GM21360 (cell line): ENCODE data around the gene TBL1X.

Experiments used
- ATAC-seq: cut with Tn5 transposase; IDR thresholded peaks from one replicate; pipeline ENCODE4 v1.9.1; 2021; ENCODE audit warnings: mild to moderate bottlenecking, moderate library complexity; ENCODE audit not compliant: unreplicated experiment

TBL1X gene

DNA sequence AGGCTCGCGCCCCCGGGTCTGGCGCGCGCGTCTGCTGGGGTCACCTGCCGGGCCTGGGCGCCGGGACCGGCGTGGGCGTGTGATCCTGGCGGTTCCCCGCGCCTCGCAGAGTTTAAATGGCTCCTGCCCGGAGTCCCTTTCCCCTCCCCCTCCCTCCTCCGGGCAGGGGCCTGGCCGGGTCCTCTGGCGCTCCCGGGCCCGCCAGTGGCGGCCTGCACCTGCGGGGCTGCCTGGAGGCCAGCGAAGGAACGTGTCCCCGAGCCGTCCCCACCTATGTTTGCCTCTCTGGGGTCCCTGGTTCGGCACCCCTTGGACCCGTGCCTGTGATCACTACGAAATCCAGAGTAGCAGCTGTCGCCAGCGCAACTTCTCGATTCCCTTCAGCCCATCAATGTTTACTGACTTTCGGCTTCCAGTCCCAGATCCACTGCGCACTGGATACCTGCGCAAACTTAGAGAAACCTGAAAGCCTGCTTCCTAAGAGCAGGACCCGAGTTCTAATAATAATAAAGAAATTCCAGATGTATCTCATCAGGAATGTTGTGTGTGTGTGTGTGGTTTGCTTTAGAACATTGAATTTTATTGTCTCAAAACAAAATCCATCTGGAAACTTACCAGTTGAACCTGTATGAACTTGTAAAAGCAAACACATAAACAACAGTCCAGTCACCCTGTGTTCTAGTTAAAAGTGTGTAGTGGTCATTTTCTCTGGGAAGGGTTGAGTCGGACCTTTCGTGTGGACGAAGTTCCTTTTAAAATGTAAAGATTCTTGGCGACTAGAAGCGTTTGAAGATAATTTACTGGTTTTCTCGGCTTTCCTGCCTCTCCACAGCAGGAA, 322.2 kb downstream of the TBL1X start:
- ATAC-seq: no peak

DNA sequence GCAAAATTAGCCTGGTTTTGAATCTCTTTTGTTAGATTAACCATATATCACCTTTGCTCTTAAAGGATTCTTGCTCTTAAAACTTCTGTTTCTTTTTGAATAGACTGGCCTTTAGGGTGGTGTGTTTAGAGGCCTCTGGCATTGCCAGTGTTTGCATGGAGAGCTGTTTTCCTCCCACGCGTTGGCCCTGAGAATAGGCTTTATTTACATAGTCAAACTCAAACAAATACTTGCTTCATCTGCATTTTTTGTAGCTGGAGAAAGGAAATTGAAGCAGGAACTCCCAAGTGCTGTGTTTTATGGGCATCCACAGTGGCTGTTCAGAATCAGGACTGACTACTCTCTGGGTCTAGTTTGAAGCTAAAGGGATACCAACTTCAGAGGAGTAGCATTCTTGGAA, 324.1 kb downstream of the TBL1X start:
- ATAC-seq: no peak

DNA sequence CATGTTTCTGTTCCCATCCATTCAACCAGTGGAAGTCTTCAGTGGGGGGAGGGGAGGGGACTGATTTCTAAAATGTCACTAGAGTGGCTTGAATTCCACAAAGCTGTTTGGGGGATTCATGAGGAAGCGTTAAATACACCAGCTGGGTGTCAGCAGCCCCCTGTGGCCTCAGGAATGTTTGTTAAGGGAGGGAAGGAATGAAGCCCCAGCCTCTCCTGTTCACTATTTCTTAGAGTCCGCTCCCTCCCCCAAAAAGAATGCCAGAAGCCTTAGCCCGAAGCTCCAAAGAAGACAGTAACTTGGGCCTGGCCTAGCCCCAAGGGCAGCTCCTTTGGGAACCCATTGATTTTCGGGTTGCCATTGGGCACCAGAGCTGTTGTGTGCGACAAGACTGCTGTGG, 324.7 kb downstream of the TBL1X start:
- no peak for ATAC-seq
